LNCaP clone FGC (cell line): Measurements from ENCODE around the gene PPP2R5C.

Experiments used
- DNase-seq: peaks from one replicate; pipeline ENCODE4 v3.0.0-alpha.2; 2011; ENCODE audit warnings: low read depth
- H3K4me3 ChIP-seq: 2 replicates; pipeline ENCODE4 v1.5.1; 2011; ENCODE audit warnings: mild to moderate bottlenecking, low read depth, low read length, control low read depth
- CTCF ChIP-seq: IDR thresholded peaks from 2 replicates; pipeline ENCODE4 v1.5.1; 2012; ENCODE audit warnings: mild to moderate bottlenecking; ENCODE audit not compliant: control insufficient read depth, insufficient read depth; ENCODE audit errors: extremely low read depth

Gene PPP2R5C

GRCh38 chr14:101867854-101868253 lies 106.3 kb downstream of the PPP2R5C start:
- no peak overlapping the region for H3K4me3 ChIP-seq
- no peak for DNase-seq
- no peak for TF ChIP-seq CTCF

- TF ChIP-seq CTCF = no peak
- H3K4me3 ChIP-seq = no peak overlapping the region
- peak; percentile 69 for DNase-seq
Observed at GRCh38 chr14:101869217-101869616, 107.7 kb downstream of the PPP2R5C start.

GRCh38 chr14:101870273-101870939 lies 108.9 kb downstream of the PPP2R5C start:
- H3K4me3 ChIP-seq = no peak overlapping the region
- DNase-seq = no peak
- no peak for TF ChIP-seq CTCF

GRCh38 chr14:101872346-101872745 lies 110.8 kb downstream of the PPP2R5C start:
- no peak for TF ChIP-seq CTCF
- H3K4me3 ChIP-seq = no peak overlapping the region
- no peak for DNase-seq

GRCh38 chr14:101873076-101873825 lies 111.7 kb downstream of the PPP2R5C start:
- DNase-seq = no peak
- TF ChIP-seq CTCF = no peak

GRCh38 chr14:101873991-101874390 lies 112.5 kb downstream of the PPP2R5C start:
- no peak for DNase-seq
- no peak for TF ChIP-seq CTCF
- H3K4me3 ChIP-seq = no peak overlapping the region

More at GRCh38 chr14:101873076-101873825, 111.7 kb downstream of the PPP2R5C start:
- H3K4me3 ChIP-seq = no peak overlapping the region
